ENCODE measurements around the gene CERT1. TPM values are rescaled to one million over a fixed set of nuclear protein-coding genes. Genes with fewer than 3 reads are reported as not detected.

Gene CERT1
- total RNA-seq, 4 donors from 2014 or later = 36.1 to 42.3 (median 39.0) TPM

GRCh38 chr5:75351139-75351926 lies 160.1 kb downstream of the CERT1 start:
- Histone ChIP-seq H3K27ac (no peak overlapping the region), H3K9me3 (no peaks in the 10 kb centered on the region), H3K4me3 (no peak overlapping the region), H3K27me3 (no peaks in the 10 kb centered on the region), H3K36me3 (peaks cover 2 to 92% (median 37%) of the 10 kb centered on the region in 3 donors), H3K4me1 (no peaks in the 10 kb centered on the region)
- WGBS, 2 donors = 93 to 95% methylated on average over 7 of the region's 7 CpGs
- no peak for DNase-seq (ENCODE audit: low spot score in 2 of 2)
- no peak for TF ChIP-seq EP300 (IDR thresholded peaks at IDR 0.05)
- TF ChIP-seq POLR2A (IDR thresholded peaks at IDR 0.05) = no peak
- no peak for TF ChIP-seq CTCF (IDR thresholded peaks at IDR 0.05)

- no peak overlapping the region for H3K27ac ChIP-seq
- no peak for DNase-seq (ENCODE audit: low spot score in 2 of 2)
- no peaks in the 10 kb centered on the region for H3K4me1 ChIP-seq
- no peak for TF ChIP-seq CTCF (IDR thresholded peaks at IDR 0.05)
- no peaks in the 10 kb centered on the region for H3K9me3 ChIP-seq
- 89 to 91% methylated on average over 2 of the region's 2 CpGs for whole genome bisulfite sequencing, 2 donors
- no peak overlapping the region for H3K4me3 ChIP-seq
- H3K36me3 ChIP-seq = peaks cover 2 to 92% (median 25%) of the 10 kb centered on the region in 3 donors
- no peaks in the 10 kb centered on the region for H3K27me3 ChIP-seq
Observed at GRCh38 chr5:75349663-75350062, 161.8 kb downstream of the CERT1 start.

GRCh38 chr5:75348241-75348640 lies 163.2 kb downstream of the CERT1 start:
- DNase-seq (ENCODE audit: low spot score in 2 of 2) = no peak
- no peaks in the 10 kb centered on the region for H3K9me3 ChIP-seq
- H3K36me3 ChIP-seq = peaks cover 0 to 94% (median 25%) of the 10 kb centered on the region in 3 donors
- no peaks in the 10 kb centered on the region for H3K4me1 ChIP-seq
- no peak overlapping the region for H3K27ac ChIP-seq
- H3K27me3 ChIP-seq = no peaks in the 10 kb centered on the region
- TF ChIP-seq POLR2A (IDR thresholded peaks at IDR 0.05) (no peak), EP300 (IDR thresholded peaks at IDR 0.05) (no peak), CTCF (IDR thresholded peaks at IDR 0.05) (no peak)
- WGBS, 2 donors = 87 to 92% methylated on average over 3 of the region's 3 CpGs
- H3K4me3 ChIP-seq = no peak overlapping the region

GRCh38 chr5:75342836-75343235 lies 168.6 kb downstream of the CERT1 start:
- TF ChIP-seq CTCF (IDR thresholded peaks at IDR 0.05) = no peak
- no peak for TF ChIP-seq POLR2A (IDR thresholded peaks at IDR 0.05)
- no peak for TF ChIP-seq EP300 (IDR thresholded peaks at IDR 0.05)

GRCh38 chr5:75341934-75342333 lies 169.5 kb downstream of the CERT1 start:
- DNase-seq (ENCODE audit: low spot score in 2 of 2) = no peak
- TF ChIP-seq EP300 (IDR thresholded peaks at IDR 0.05) (no peak), POLR2A (IDR thresholded peaks at IDR 0.05) (no peak), CTCF (IDR thresholded peaks at IDR 0.05) (no peak)
- Histone ChIP-seq H3K9me3 (no peaks in the 10 kb centered on the region), H3K36me3 (peaks cover 0 to 36% (median 0%) of the 10 kb centered on the region in 3 donors), H3K27ac (no peak overlapping the region), H3K4me1 (peaks cover 0 to 37% (median 9%) of the 10 kb centered on the region in 4 donors), H3K4me3 (no peak overlapping the region), H3K27me3 (no peaks in the 10 kb centered on the region)
- 61 to 80% methylated on average over 1 of the region's 1 CpG for WGBS, 2 donors

More at GRCh38 chr5:75342836-75343235, 168.6 kb downstream of the CERT1 start:
- Histone ChIP-seq H3K9me3 (no peaks in the 10 kb centered on the region), H3K4me1 (peaks cover 0 to 35% (median 8%) of the 10 kb centered on the region in 4 donors), H3K4me3 (no peak overlapping the region), H3K27ac (no peak overlapping the region), H3K27me3 (no peaks in the 10 kb centered on the region), H3K36me3 (peaks cover 0 to 45% (median 0%) of the 10 kb centered on the region in 3 donors)
- no peak for DNase-seq (ENCODE audit: low spot score in 2 of 2)
- WGBS, 2 donors = 92 to 96% methylated on average over 4 of the region's 4 CpGs

Measured in tibial nerve (tissue), 4 donors.